MM.1S (cell line): ENCODE measurements around the gene LAMC1.

Source experiments
- DNase-seq: peaks from one replicate; pipeline ENCODE4 v3.0.0-alpha.2; 2015
- H2AFZ ChIP-seq: fragments of 300-600 bp; sonication (generic); 2 replicates; pipeline ENCODE4 v1.6.0; 2016; ENCODE audit warnings: antibody characterized with exemption, low read length
- H3F3A ChIP-seq: fragments of 300-600 bp; sonication (generic); 2 replicates; pipeline ENCODE4 v1.6.1; 2016; ENCODE audit warnings: mild to moderate bottlenecking, antibody characterized with exemption, low read length, moderate library complexity, mixed read lengths; ENCODE audit not compliant: insufficient read depth
- H3K27ac ChIP-seq: fragments of 300-600 bp; sonication (generic); 2 replicates; pipeline ENCODE4 v1.5.1; 2016; ENCODE audit warnings: mild to moderate bottlenecking, low read length
- H3K27me3 ChIP-seq: fragments of 300-600 bp; sonication (generic); replicated peaks from 2 replicates; pipeline ENCODE4 v1.6.0; 2016; ENCODE audit warnings: low read length; ENCODE audit not compliant: insufficient read depth
- H3K36me3 ChIP-seq: fragments of 300-600 bp; sonication (generic); replicated peaks from 2 replicates; pipeline ENCODE4 v1.6.1; 2016; ENCODE audit warnings: mild to moderate bottlenecking, low read length, mixed read lengths; ENCODE audit not compliant: insufficient read depth
- H3K4me1 ChIP-seq: fragments of 300-600 bp; sonication (generic); 2 replicates; pipeline ENCODE4 v1.6.1; 2016; ENCODE audit warnings: low read length, mixed read lengths
- H3K4me2 ChIP-seq: fragments of 300-600 bp; sonication (generic); 2 replicates; pipeline ENCODE4 v1.6.0; 2016; ENCODE audit warnings: low read depth, low read length
- H3K4me3 ChIP-seq: fragments of 300-600 bp; sonication (generic); 2 replicates; pipeline ENCODE4 v1.5.1; 2016; ENCODE audit warnings: low read length, mixed read lengths
- H3K79me2 ChIP-seq: fragments of 300-600 bp; sonication (generic); 2 replicates; pipeline ENCODE4 v1.6.1; 2016; ENCODE audit warnings: mixed run types, low read length, mixed read lengths
- H3K9ac ChIP-seq: fragments of 300-600 bp; sonication (generic); 2 replicates; pipeline ENCODE4 v1.6.1; 2016; ENCODE audit warnings: low read length, mixed read lengths
- H3K9me2 ChIP-seq: fragments of 300-600 bp; sonication (generic); replicated peaks from 2 replicates; pipeline ENCODE4 v1.6.1; 2016; ENCODE audit warnings: mild to moderate bottlenecking, low read length, mixed read lengths; ENCODE audit not compliant: insufficient read depth
- H3K9me3 ChIP-seq: fragments of 300-600 bp; sonication (generic); replicated peaks from 2 replicates; pipeline ENCODE4 v1.6.1; 2016; ENCODE audit warnings: mild to moderate bottlenecking, low read length, mixed read lengths; ENCODE audit not compliant: insufficient read depth
- H4K20me1 ChIP-seq: fragments of 300-600 bp; sonication (generic); 2 replicates; pipeline ENCODE4 v1.6.1; 2016; ENCODE audit warnings: mild to moderate bottlenecking, low read length, moderate library complexity, mixed read lengths; ENCODE audit not compliant: insufficient read depth
- CTCF ChIP-seq: fragments of 300-600 bp; sonication (generic); IDR thresholded peaks from 2 replicates; pipeline ENCODE4 v1.5.1; 2016; ENCODE audit warnings: antibody characterized with exemption, low read length, mixed read lengths
- EZH2 ChIP-seq: fragments of 300-600 bp; sonication (generic); optimal IDR thresholded peaks from 2 replicates; pipeline ENCODE3; 2017; ENCODE audit warnings: low read depth, mild to moderate bottlenecking, antibody characterized with exemption, low read length, mixed read lengths
- EZH2phosphoT487 ChIP-seq: fragments of 300-600 bp; sonication (generic); IDR thresholded peaks from 2 replicates; pipeline ENCODE4 v1.6.1; 2018; ENCODE audit warnings: antibody characterized with exemption, low read length

Gene LAMC1

GRCh38 chr1:183155939-183156338, 132.7 kb downstream of the LAMC1 start:
- H3K79me2 ChIP-seq, result no peaks in the 10 kb centered on the region
- no peak overlapping the region for H3K27ac ChIP-seq
- 0 out of 2 replicates have a peak, but pooled peaks cover 3% of the 10 kb centered on the region for H3K9me3 ChIP-seq
- no peaks in the 10 kb centered on the region for H4K20me1 ChIP-seq
- no peak overlapping the region for H2AFZ ChIP-seq
- H3K36me3 ChIP-seq, result no peaks in the 10 kb centered on the region
- no peak for DNase-seq
- H3K27me3 ChIP-seq, result no peaks in the 10 kb centered on the region
- H3K4me2 ChIP-seq, result no peak overlapping the region
- H3F3A ChIP-seq, result no peaks in the 10 kb centered on the region
- no peak overlapping the region for H3K4me3 ChIP-seq
- TF ChIP-seq CTCF, result no peak
- no peak for TF ChIP-seq EZH2phosphoT487
- no peak for TF ChIP-seq EZH2
- H3K9ac ChIP-seq, result no peak overlapping the region
- no peaks in the 10 kb centered on the region for H3K4me1 ChIP-seq
- no peaks in the 10 kb centered on the region for H3K9me2 ChIP-seq

GRCh38 chr1:183159960-183160359, 136.7 kb downstream of the LAMC1 start:
- H3F3A ChIP-seq, result no peaks in the 10 kb centered on the region
- DNase-seq, result no peak
- no peak overlapping the region for H3K27ac ChIP-seq
- no peaks in the 10 kb centered on the region for H3K27me3 ChIP-seq
- TF ChIP-seq EZH2 (no peak), CTCF (no peak), EZH2phosphoT487 (no peak)
- no peaks in the 10 kb centered on the region for H4K20me1 ChIP-seq
- H3K4me3 ChIP-seq, result no peak overlapping the region
- no peak overlapping the region for H3K9ac ChIP-seq
- no peaks in the 10 kb centered on the region for H3K4me1 ChIP-seq
- H3K36me3 ChIP-seq, result no peaks in the 10 kb centered on the region
- no peaks in the 10 kb centered on the region for H3K9me2 ChIP-seq
- no peaks in the 10 kb centered on the region for H3K9me3 ChIP-seq
- no peak overlapping the region for H2AFZ ChIP-seq
- no peaks in the 10 kb centered on the region for H3K79me2 ChIP-seq
- H3K4me2 ChIP-seq, result no peak overlapping the region

- no peak overlapping the region for H3K4me3 ChIP-seq
- no peaks in the 10 kb centered on the region for H3K9me3 ChIP-seq
- no peak overlapping the region for H2AFZ ChIP-seq
- no peaks in the 10 kb centered on the region for H3F3A ChIP-seq
- no peaks in the 10 kb centered on the region for H4K20me1 ChIP-seq
- H3K27me3 ChIP-seq, result no peaks in the 10 kb centered on the region
- H3K27ac ChIP-seq, result no peak overlapping the region
- no peak overlapping the region for H3K4me2 ChIP-seq
- H3K9ac ChIP-seq, result no peak overlapping the region
- DNase-seq, result no peak
- no peaks in the 10 kb centered on the region for H3K9me2 ChIP-seq
- H3K4me1 ChIP-seq, result no peaks in the 10 kb centered on the region
- H3K36me3 ChIP-seq, result no peaks in the 10 kb centered on the region
- no peaks in the 10 kb centered on the region for H3K79me2 ChIP-seq
- TF ChIP-seq EZH2, result no peak
- TF ChIP-seq EZH2phosphoT487, result no peak
- TF ChIP-seq CTCF, result no peak
Measured at GRCh38 chr1:183161391-183161790, 138.2 kb downstream of the LAMC1 start.
